IMR-90 (cell line): ENCODE data around the gene HOXD10.

ENCODE experiments used
- MAZ ChIP-seq: IDR thresholded peaks from 2 replicates; pipeline ENCODE4 v1.6.1; 2012; ENCODE audit warnings: low read depth, mild to moderate bottlenecking, low read length, improper control_type of control experiment, moderate library complexity, borderline replicate concordance
- MXI1 ChIP-seq: IDR thresholded peaks from 2 replicates; pipeline ENCODE4 v1.6.1; 2012; ENCODE audit warnings: low read depth, mild to moderate bottlenecking, low read length, moderate library complexity, borderline replicate concordance
- NFE2L2 ChIP-seq: fragments of 150-350 bp; IDR thresholded peaks from 2 replicates; pipeline ENCODE4 v1.6.1; 2016; ENCODE audit warnings: low read depth, mild to moderate bottlenecking, low read length
- POLR2A ChIP-seq: IDR thresholded peaks from 2 replicates; pipeline ENCODE4 v1.6.1; 2012; ENCODE audit warnings: mild to moderate bottlenecking, low read depth, low read length
- RAD21 ChIP-seq: IDR thresholded peaks from 2 replicates; pipeline ENCODE4 v1.6.1; 2012; ENCODE audit warnings: low read length, improper control_type of control experiment
- RCOR1 ChIP-seq: IDR thresholded peaks from 2 replicates; pipeline ENCODE4 v1.6.1; 2012; ENCODE audit warnings: mild to moderate bottlenecking, low read length, improper control_type of control experiment; ENCODE audit not compliant: insufficient replicate concordance
- RFX5 ChIP-seq: IDR thresholded peaks from 2 replicates; pipeline ENCODE4 v1.8.0; 2012; ENCODE audit warnings: low read depth, mild to moderate bottlenecking, low read length, moderate library complexity
- SMC3 ChIP-seq: fragments of 150-350 bp; IDR thresholded peaks from 2 replicates; pipeline ENCODE4 v1.6.1; 2016; ENCODE audit warnings: low read depth, mild to moderate bottlenecking, antibody characterized with exemption, low read length, moderate library complexity
- TF ChIP-seq, protein P1 (sequence below): conservative IDR thresholded peaks from 2 replicates; pipeline ENCODE4 v1.5.1; 2012; ENCODE audit warnings: mild to moderate bottlenecking, low read depth, low read length, improper control_type of control experiment

DNA sequence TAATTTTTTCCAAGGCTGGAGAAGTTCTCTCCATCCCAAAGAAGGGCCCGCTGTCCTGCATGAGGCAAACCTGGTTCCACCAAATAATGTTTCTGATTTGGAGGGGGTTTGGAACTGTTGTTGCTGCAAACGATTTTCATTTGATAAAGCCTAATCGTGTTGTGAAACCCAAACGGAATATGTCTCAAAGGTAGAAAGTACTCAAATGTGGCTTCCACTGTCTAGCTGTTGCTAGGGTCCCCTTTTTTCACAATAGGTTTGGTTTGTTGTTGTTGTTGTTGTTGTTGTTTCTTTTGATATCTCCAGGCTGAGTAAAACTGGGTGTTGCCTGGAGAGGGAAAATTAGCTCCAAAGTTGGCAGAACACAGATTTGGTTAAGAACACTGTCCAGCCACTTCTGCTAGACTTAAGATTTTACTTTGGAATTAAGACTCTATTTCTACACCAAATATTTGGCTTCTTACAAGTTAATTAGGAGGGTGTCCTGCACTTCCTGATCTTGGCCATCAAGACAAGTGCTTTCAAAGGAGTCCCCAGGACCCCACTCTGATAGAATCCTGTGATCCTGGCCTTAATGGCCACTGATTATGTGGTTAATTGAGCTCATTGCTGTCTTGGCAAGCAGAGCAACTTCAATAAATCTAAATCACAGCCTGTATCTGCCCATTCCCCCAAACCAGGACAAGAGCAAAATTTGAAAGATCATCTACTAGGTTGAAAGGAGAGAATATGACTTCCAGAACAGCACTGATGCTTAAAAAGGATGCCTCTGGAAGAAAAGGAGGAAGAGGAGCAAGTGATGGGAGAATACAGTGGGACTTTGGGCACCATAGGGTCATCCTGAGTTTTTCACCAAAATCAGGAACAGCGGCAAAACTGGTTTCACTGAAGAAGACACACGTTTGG lies 27.4 kb upstream of the HOXD10 start:
- TF ChIP-seq, protein P1, sequence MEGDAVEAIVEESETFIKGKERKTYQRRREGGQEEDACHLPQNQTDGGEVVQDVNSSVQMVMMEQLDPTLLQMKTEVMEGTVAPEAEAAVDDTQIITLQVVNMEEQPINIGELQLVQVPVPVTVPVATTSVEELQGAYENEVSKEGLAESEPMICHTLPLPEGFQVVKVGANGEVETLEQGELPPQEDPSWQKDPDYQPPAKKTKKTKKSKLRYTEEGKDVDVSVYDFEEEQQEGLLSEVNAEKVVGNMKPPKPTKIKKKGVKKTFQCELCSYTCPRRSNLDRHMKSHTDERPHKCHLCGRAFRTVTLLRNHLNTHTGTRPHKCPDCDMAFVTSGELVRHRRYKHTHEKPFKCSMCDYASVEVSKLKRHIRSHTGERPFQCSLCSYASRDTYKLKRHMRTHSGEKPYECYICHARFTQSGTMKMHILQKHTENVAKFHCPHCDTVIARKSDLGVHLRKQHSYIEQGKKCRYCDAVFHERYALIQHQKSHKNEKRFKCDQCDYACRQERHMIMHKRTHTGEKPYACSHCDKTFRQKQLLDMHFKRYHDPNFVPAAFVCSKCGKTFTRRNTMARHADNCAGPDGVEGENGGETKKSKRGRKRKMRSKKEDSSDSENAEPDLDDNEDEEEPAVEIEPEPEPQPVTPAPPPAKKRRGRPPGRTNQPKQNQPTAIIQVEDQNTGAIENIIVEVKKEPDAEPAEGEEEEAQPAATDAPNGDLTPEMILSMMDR = no peak
- TF ChIP-seq RAD21 (no peak), POLR2A (no peak), RFX5 (no peak), MAZ (no peak), MXI1 (no peak), SMC3 (no peak), RCOR1 (no peak), NFE2L2 (no peak)
